H1 (cell line): ENCODE measurements around the gene TSHZ2. TPM values are rescaled to one million over a fixed set of nuclear protein-coding genes. Genes with fewer than 3 reads are reported as not detected.

Experiments
- CTCF ChIA-PET: fragments of 300-600 bp; sonication (Branson Sonifier 250); formaldehyde crosslinking; loops from one replicate; lab custom pipeline; 2021; ENCODE audit not compliant: partially characterized antibody; lab: Charles Lee
- POLR2A ChIA-PET: fragments of 300-600 bp; sonication (Branson Sonifier 250); formaldehyde crosslinking; loops from one replicate; lab custom pipeline; 2021; ENCODE audit warnings: inconsistent platforms; ENCODE audit not compliant: partially characterized antibody; lab: Charles Lee
- DNase-seq, 2 experiments: peaks; one replicate each; pipeline versions ENCODE4 v3.0.0 to v3.0.0-alpha.2; 2010 to 2022; ENCODE audit warnings: low spot score in 2 of 2, low read depth in 1 of 2, mixed read lengths in 1 of 2
- FAIRE-seq: peaks from 2 replicates; lab custom pipeline; 2011; peaks lifted over from hg19 to GRCh38; lab: Jason Lieb, UNC
- H2AFZ ChIP-seq: 2 replicates; pipeline ENCODE4 v1.8.1; 2012; ENCODE audit warnings: low read length, inconsistent platforms
- H2AK5ac ChIP-seq: 2 replicates; pipeline ENCODE4 v1.6.1; 2013; ENCODE audit warnings: low read depth, low read length
- H2BK120ac ChIP-seq: replicated peaks from 2 replicates; pipeline ENCODE3; 2013; ENCODE audit warnings: low read depth, low read length, inconsistent platforms
- H2BK12ac ChIP-seq: 2 replicates; pipeline ENCODE4 v1.6.1; 2013; ENCODE audit warnings: low read depth, low read length
- H2BK15ac ChIP-seq: 2 replicates; pipeline ENCODE4 v1.6.1; 2013; ENCODE audit warnings: low read length
- H2BK20ac ChIP-seq: 2 replicates; pipeline ENCODE4 v1.6.1; 2013; ENCODE audit warnings: low read length
- H2BK5ac ChIP-seq: 2 replicates; pipeline ENCODE4 v1.6.1; 2013; ENCODE audit warnings: low read depth, low read length
- H3K14ac ChIP-seq: 2 replicates; pipeline ENCODE4 v1.6.1; 2013; ENCODE audit warnings: inconsistent platforms; ENCODE audit not compliant: insufficient read length
- H3K18ac ChIP-seq: 2 replicates; pipeline ENCODE4 v1.6.1; 2013; ENCODE audit warnings: low read length; ENCODE audit errors: extremely low read depth
- H3K23ac ChIP-seq: 2 replicates; pipeline ENCODE4 v1.6.1; 2013; ENCODE audit warnings: inconsistent platforms; ENCODE audit not compliant: insufficient read length
- H3K23me2 ChIP-seq: 2 replicates; pipeline ENCODE4 v1.6.1; 2013; ENCODE audit warnings: low read depth, low read length
- H3K27ac ChIP-seq: 2 replicates; pipeline ENCODE4 v1.6.1; 2011; ENCODE audit warnings: low read depth, low read length, inconsistent platforms
- H3K27me3 ChIP-seq, 4 experiments: replicated peaks in 1 of 4; 1 replicate in 1 of 4; 2 replicates in 3 of 4; pipeline versions ENCODE4 v1.6.1 to v1.8.1; 2011 to 2013; ENCODE audit warnings: low read length in 3 of 4, mild to moderate bottlenecking in 3 of 4, inconsistent platforms in 2 of 4, mixed read lengths in 2 of 4, moderate library complexity in 1 of 4; ENCODE audit not compliant: control insufficient read depth in 3 of 4, insufficient read depth in 3 of 4; ENCODE audit errors: extremely low read depth in 1 of 4
- H3K36me3 ChIP-seq, 4 experiments: 2 replicates each; pipeline versions ENCODE4 v1.6.1 to v1.8.1; 2011 to 2013; ENCODE audit warnings: mild to moderate bottlenecking in 4 of 4, low read length in 3 of 4, moderate library complexity in 2 of 4, control low read depth in 1 of 4, inconsistent platforms in 1 of 4; ENCODE audit not compliant: insufficient read depth in 4 of 4, control insufficient read depth in 2 of 4
- H3K4ac ChIP-seq: replicated peaks from 2 replicates; pipeline ENCODE3; 2013; ENCODE audit warnings: low read length, low read depth, mixed read lengths, inconsistent platforms; ENCODE audit not compliant: insufficient read length
- H3K4me1 ChIP-seq, 4 experiments: replicated peaks in 1 of 4; 1 replicate in 1 of 4; 2 replicates in 3 of 4; pipeline versions ENCODE4 v1.6.1 to v1.8.1; 2011 to 2013; ENCODE audit warnings: low read length in 3 of 4, inconsistent platforms in 2 of 4, mixed read lengths in 1 of 4; ENCODE audit not compliant: insufficient read depth in 4 of 4, control insufficient read depth in 3 of 4
- H3K4me2 ChIP-seq, 2 experiments: 2 replicates each; pipeline versions ENCODE4 v1.6.1 to v1.8.1; 2011 to 2013; ENCODE audit warnings: low read depth in 2 of 2, low read length in 2 of 2, control low read depth in 1 of 2, inconsistent platforms in 1 of 2, mild to moderate bottlenecking in 1 of 2; ENCODE audit not compliant: insufficient read depth in 1 of 2
- H3K4me3 ChIP-seq, 4 experiments: fragments of 200-600, 300-600 bp in 1 of 4; sonication (generic), shearing (Covaris generic), sonication (Bioruptor Twin) in 1 of 4; 2 replicates each; pipeline versions ENCODE4 v1.5.1 to v1.8.1; 2011 to 2016; ENCODE audit warnings: low read length in 4 of 4, low read depth in 3 of 4, control low read depth in 2 of 4, inconsistent platforms in 2 of 4, mild to moderate bottlenecking in 2 of 4, mixed read lengths in 1 of 4, moderate library complexity in 1 of 4; ENCODE audit not compliant: insufficient read depth in 2 of 4; ENCODE audit errors: extremely low read depth in 1 of 4
- H3K56ac ChIP-seq: replicated peaks from 2 replicates; pipeline ENCODE3; 2013; ENCODE audit warnings: low read depth, mild to moderate bottlenecking, mixed read lengths, low read length, inconsistent platforms; ENCODE audit not compliant: insufficient read length
- H3K79me1 ChIP-seq: 2 replicates; pipeline ENCODE4 v1.6.1; 2013; ENCODE audit warnings: low read depth, low read length, control low read depth
- H3K79me2 ChIP-seq, 2 experiments: 2 replicates each; pipeline versions ENCODE4 v1.6.1 to v1.8.1; 2012 to 2013; ENCODE audit warnings: low read length in 2 of 2, mild to moderate bottlenecking in 2 of 2, inconsistent platforms in 1 of 2; ENCODE audit not compliant: insufficient read depth in 2 of 2, control insufficient read depth in 1 of 2
- H3K9ac ChIP-seq, 4 experiments: replicated peaks in 1 of 4; 1 replicate in 1 of 4; 2 replicates in 3 of 4; pipeline versions ENCODE4 v1.6.1 to v1.8.1; 2011 to 2013; ENCODE audit warnings: low read depth in 3 of 4, low read length in 3 of 4, control low read depth in 2 of 4, mild to moderate bottlenecking in 2 of 4, moderate library complexity in 2 of 4, inconsistent platforms in 1 of 4; ENCODE audit errors: extremely low read depth in 1 of 4
- H3K9me3 ChIP-seq, 2 experiments: 2 replicates each; pipeline versions ENCODE4 v1.6.1 to v1.8.1; 2012 to 2013; ENCODE audit warnings: mild to moderate bottlenecking in 2 of 2, moderate library complexity in 2 of 2, control low read depth in 1 of 2, inconsistent platforms in 1 of 2, low read depth in 1 of 2, low read length in 1 of 2, mixed read lengths in 1 of 2; ENCODE audit not compliant: insufficient read depth in 2 of 2
- H4K20me1 ChIP-seq, 2 experiments: replicated peaks in 1 of 2; 2 replicates each; pipeline versions ENCODE3 to v1.8.1; 2011 to 2013; ENCODE audit warnings: inconsistent platforms in 2 of 2, low read length in 2 of 2, mild to moderate bottlenecking in 1 of 2; ENCODE audit not compliant: insufficient read depth in 2 of 2, control insufficient read depth in 1 of 2
- H4K5ac ChIP-seq: 2 replicates; pipeline ENCODE4 v1.6.1; 2013; ENCODE audit warnings: low read length, low read depth, mixed read lengths, inconsistent platforms; ENCODE audit not compliant: insufficient read length
- H4K8ac ChIP-seq: 2 replicates; pipeline ENCODE4 v1.8.0; 2013; ENCODE audit warnings: mild to moderate bottlenecking, moderate library complexity, low read length, inconsistent platforms; ENCODE audit not compliant: insufficient read depth; ENCODE audit errors: extremely low read depth
- H4K91ac ChIP-seq: replicated peaks from 2 replicates; pipeline ENCODE3; 2013; ENCODE audit warnings: low read length, mixed read lengths, inconsistent platforms; ENCODE audit not compliant: insufficient read length
- CTBP2 ChIP-seq: IDR thresholded peaks from 2 replicates; pipeline ENCODE4 v1.7.0; 2011; ENCODE audit warnings: borderline replicate concordance, mild to moderate bottlenecking, moderate library complexity, mixed read lengths, low read length; ENCODE audit not compliant: insufficient read depth, insufficient read length
- EZH2 ChIP-seq: fragments of 200-600 bp; sonication (generic); IDR thresholded peaks from 2 replicates; pipeline ENCODE4 v1.7.1; 2012; ENCODE audit warnings: low read depth, mild to moderate bottlenecking, moderate library complexity, low read length, inconsistent platforms; ENCODE audit not compliant: severe bottlenecking
- JUND ChIP-seq: IDR thresholded peaks from 2 replicates; pipeline ENCODE4 v1.6.1; 2011; ENCODE audit warnings: mild to moderate bottlenecking, improper control_type of control experiment, low read length
- RXRA ChIP-seq: IDR thresholded peaks from 2 replicates; pipeline ENCODE4 v1.6.1; 2011; ENCODE audit warnings: low read depth, mild to moderate bottlenecking, low read length, moderate library complexity; ENCODE audit not compliant: insufficient read depth
- SIN3A ChIP-seq, 2 experiments: IDR thresholded peaks in 1 of 2; conservative IDR thresholded peaks in 1 of 2; 2 replicates each; pipeline ENCODE4 v1.6.1; 2011 to 2012; ENCODE audit warnings: low read length in 2 of 2, improper control_type of control experiment in 1 of 2, low read depth in 1 of 2, mild to moderate bottlenecking in 1 of 2
- SP2 ChIP-seq: IDR thresholded peaks from 2 replicates; pipeline ENCODE4 v1.6.1; 2012; ENCODE audit warnings: mild to moderate bottlenecking, low read length, inconsistent platforms
- TAF1 ChIP-seq: IDR thresholded peaks from 2 replicates; pipeline ENCODE4 v1.6.1; 2011; ENCODE audit warnings: mild to moderate bottlenecking, low read depth, low read length
- TBP ChIP-seq: IDR thresholded peaks from 2 replicates; pipeline ENCODE4 v1.6.1; 2011; ENCODE audit warnings: low read depth, low read length, improper control_type of control experiment
- WGBS, 2 experiments: shearing (Covaris generic) in 1 of 2; methylation state at CpG; one replicate each; pipeline versions ENCODE4 v1.1.6 to v1.1.7; 2013 to 2015; ENCODE audit warnings: low lambda C conversion rate in 2 of 2, mixed read lengths in 2 of 2, inconsistent platforms in 1 of 2, low coverage in 1 of 2, missing lambda C conversion rate in 1 of 2; ENCODE audit not compliant: insufficient replicate concordance in 2 of 2, insufficient coverage in 1 of 2, insufficient read length in 1 of 2; ENCODE audit errors: extremely low coverage in 1 of 2, missing lambda C conversion rate in 1 of 2; 5-methylcytosine and 5-hydroxymethylcytosine counted together
- polyA plus RNA-seq, 7 experiments: library from polyadenylated mRNA; depleted of rRNA in 3 of 7; stranded (reverse) in 5 of 7; unstranded in 2 of 7; fragments of >200 nt in 5 of 7; fragments of 200-250 nt in 2 of 7; gene quantifications; 1 replicate in 5 of 7; 2 replicates in 1 of 7; 4 replicates in 1 of 7; pipeline versions ENCODE4 v1.2.1 to v1.2.3, GENCODE V29; 2011 to 2013; ENCODE audit warnings: missing spikeins in 2 of 7, mixed read lengths in 2 of 7
- total RNA-seq: library from RNA; stranded (reverse); fragmentation: NEBNext Ultra II Directional; extraction: Animal tissue kit (Norgen Biotek cat#: 25700); gene quantifications from 2 replicates; pipeline ENCODE4 v1.2.1, GENCODE V29; 2021
- TF ChIP-seq, protein P1 (sequence below): IDR thresholded peaks from 2 replicates; pipeline ENCODE4 v1.6.1; 2011; ENCODE audit warnings: low read depth, mild to moderate bottlenecking, low read length; ENCODE audit not compliant: insufficient read depth
- TF ChIP-seq, protein P2 (sequence below): IDR thresholded peaks from 2 replicates; pipeline ENCODE4 v1.6.1; 2011; ENCODE audit warnings: low read length, improper control_type of control experiment

Gene TSHZ2
- total and polyA plus RNA-seq, 2 of the 8 experiments (the other 6 are each of a cell fraction or from before 2014, with no cell fraction given), result 0.14 to 0.30 TPM

DNA sequence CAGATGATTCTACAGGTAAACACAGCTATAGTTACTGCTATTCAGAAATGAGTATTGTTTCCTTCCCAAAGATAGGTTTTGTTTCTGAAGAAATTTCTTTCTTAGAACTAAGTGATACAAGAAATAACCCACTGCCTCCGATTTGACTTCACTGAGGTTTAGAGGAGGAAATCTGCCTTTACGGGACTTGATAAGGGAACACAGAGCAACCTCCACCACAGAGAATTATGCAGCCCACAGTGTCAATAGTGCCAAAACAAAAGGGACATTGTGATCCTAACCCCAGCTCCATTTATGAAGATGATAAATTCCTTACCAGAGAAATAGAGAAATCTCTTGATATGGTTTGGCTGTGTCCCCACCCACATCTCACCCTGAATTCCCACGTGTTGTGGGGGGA, 456.8 kb downstream of the TSHZ2 start:
- H3K9ac ChIP-seq, result no peak overlapping the region
- no peak overlapping the region for H3K4me2 ChIP-seq
- no peaks in the 10 kb centered on the region for H3K36me3 ChIP-seq
- no peaks in the 10 kb centered on the region for H4K20me1 ChIP-seq
- no peak overlapping the region for H3K27ac ChIP-seq
- H3K27me3 ChIP-seq, result no peaks in the 10 kb centered on the region
- H3K18ac ChIP-seq, result no peak overlapping the region
- H2AFZ ChIP-seq, result no peak overlapping the region
- H3K9me3 ChIP-seq, result no peaks in the 10 kb centered on the region
- CTCF ChIA-PET, result interaction anchor here (0.8 kb wide), 1 partner anchor 8 kb away, joined by 3 read pairs; no protein-coding TSS in a partner anchor
- no peak overlapping the region for H4K5ac ChIP-seq
- no peak overlapping the region for H2BK15ac ChIP-seq
- no peak overlapping the region for H3K14ac ChIP-seq
- H2BK5ac ChIP-seq, result no peak overlapping the region
- POLR2A ChIA-PET, result interaction anchor here (2.0 kb wide), 1 partner anchor 9 kb away, joined by 5 read pairs; no protein-coding TSS in a partner anchor
- H3K79me2 ChIP-seq, result no peaks in the 10 kb centered on the region
- H3K4me1 ChIP-seq, result peaks cover 0 to 3% (median 0%) of the 10 kb centered on the region in 4 experiments; a peak in 1 of 7 replicates
- TF ChIP-seq, protein P1, sequence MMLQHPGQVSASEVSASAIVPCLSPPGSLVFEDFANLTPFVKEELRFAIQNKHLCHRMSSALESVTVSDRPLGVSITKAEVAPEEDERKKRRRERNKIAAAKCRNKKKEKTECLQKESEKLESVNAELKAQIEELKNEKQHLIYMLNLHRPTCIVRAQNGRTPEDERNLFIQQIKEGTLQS, result no peak
- TF ChIP-seq TBP (no peak), RXRA (no peak), SIN3A (conservative IDR thresholded peaks at IDR 0.05 in 1 of 2, IDR thresholded peaks at IDR 0.05 in 1 of 2; ENCODE audit: low read depth in 1 of 2, low read length in 2 of 2) (no peak), TAF1 (no peak), EZH2 (no peak), SP2 (no peak), JUND (no peak), CTBP2 (no peak)
- TF ChIP-seq, protein P2, sequence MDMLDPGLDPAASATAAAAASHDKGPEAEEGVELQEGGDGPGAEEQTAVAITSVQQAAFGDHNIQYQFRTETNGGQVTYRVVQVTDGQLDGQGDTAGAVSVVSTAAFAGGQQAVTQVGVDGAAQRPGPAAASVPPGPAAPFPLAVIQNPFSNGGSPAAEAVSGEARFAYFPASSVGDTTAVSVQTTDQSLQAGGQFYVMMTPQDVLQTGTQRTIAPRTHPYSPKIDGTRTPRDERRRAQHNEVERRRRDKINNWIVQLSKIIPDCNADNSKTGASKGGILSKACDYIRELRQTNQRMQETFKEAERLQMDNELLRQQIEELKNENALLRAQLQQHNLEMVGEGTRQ, result no peak
- no peak overlapping the region for H2AK5ac ChIP-seq
- no peak overlapping the region for H3K4ac ChIP-seq
- WGBS, 2 experiments, result 84% methylated on average over 3 of the region's 3 CpGs; no CpG with 5 or more reads in 1 of the 2 experiments
- DNase-seq (no peak), FAIRE-seq (no peak)
- H4K91ac ChIP-seq, result no peak overlapping the region
- H4K8ac ChIP-seq, result no peak overlapping the region
- H3K79me1 ChIP-seq, result no peaks in the 10 kb centered on the region
- no peak overlapping the region for H3K56ac ChIP-seq
- no peak overlapping the region for H3K4me3 ChIP-seq
- H2BK20ac ChIP-seq, result no peak overlapping the region
- H3K23me2 ChIP-seq, result no peaks in the 10 kb centered on the region; the same call in 1 of the 2 replicates
- no peak overlapping the region for H2BK12ac ChIP-seq
- H2BK120ac ChIP-seq, result no peak overlapping the region
- H3K23ac ChIP-seq, result no peak overlapping the region
